M059J (cell line): ENCODE measurements around the gene PCDHGA3. TPM values are rescaled to one million over a fixed set of nuclear protein-coding genes. Genes with fewer than 3 reads are reported as not detected.
"Not testable (repeated sequence)": the region's sequence is repeated elsewhere in the genome, so short reads cannot be mapped to it uniquely, and the experiment has no call there.

ENCODE experiments used
- DNase-seq: peaks from one replicate; pipeline ENCODE4 v3.0.0-alpha.2; 2012; ENCODE audit warnings: low read depth
- total RNA-seq: library from RNA; depleted of rRNA; stranded (reverse); fragments of >200 nt; shearing (Covaris generic); gene quantifications from 2 replicates; pipeline ENCODE4 v1.2.3, GENCODE V29; 2014; rRNA removed

Gene PCDHGA3
- total RNA-seq, 1 experiment from 2014 or later: not detected

DNA sequence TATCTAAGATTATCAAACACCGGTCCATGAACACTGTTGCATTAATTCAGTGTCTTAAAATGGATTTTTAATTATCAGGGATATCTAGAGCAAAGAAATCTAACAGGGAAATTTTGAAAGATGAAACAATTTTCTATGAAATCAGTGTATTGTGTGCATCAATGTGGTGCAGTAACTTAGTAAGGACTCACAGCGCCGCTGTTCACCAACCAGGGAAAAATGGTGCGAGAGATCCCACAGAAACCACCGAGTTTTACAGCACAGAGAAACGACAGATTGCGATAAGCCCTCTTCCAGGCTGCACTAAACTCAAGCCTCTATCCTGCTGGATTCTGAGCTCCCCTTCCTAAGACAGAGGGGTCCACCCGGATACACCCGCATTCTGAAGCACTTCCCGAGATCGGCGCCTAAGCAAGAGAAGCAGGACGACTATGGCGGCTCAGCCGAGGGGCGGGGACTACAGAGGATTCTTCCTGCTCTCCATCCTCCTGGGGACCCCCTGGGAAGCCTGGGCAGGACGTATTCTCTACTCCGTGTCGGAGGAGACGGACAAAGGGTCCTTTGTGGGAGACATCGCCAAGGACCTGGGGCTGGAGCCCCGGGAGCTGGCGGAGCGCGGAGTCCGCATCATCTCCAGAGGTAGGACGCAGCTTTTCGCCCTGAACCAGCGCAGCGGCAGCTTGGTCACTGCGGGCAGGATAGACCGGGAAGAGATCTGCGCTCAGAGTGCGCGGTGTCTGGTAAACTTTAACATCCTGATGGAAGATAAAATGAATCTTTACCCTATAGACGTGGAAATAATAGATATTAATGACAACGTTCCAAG is 39.1 kb downstream of the PCDHGA3 start, which contains the start of gene PCDHGA7:
PCDHGA7 (plus strand) TSS at position 274 of the 826 bp plus-strand sequence; CDS start at position 432, 158 bp downstream.
- no peak for DNase-seq

DNA sequence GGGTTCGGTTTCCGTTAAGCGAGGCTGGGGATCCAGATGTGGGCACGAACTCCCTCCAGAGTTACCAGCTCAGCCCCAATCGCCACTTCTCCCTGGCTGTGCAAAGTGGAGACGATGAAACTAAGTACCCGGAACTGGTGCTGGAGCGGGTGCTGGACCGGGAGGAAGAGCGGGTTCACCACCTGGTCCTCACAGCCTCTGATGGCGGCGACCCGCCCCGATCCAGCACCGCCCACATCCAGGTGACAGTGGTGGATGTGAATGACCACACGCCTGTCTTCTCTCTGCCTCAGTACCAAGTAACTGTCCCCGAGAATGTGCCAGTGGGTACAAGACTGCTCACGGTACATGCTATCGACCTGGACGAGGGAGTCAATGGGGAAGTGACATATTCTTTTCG is 39.7 kb downstream of the PCDHGA3 start:
- DNase-seq: no peak

DNA sequence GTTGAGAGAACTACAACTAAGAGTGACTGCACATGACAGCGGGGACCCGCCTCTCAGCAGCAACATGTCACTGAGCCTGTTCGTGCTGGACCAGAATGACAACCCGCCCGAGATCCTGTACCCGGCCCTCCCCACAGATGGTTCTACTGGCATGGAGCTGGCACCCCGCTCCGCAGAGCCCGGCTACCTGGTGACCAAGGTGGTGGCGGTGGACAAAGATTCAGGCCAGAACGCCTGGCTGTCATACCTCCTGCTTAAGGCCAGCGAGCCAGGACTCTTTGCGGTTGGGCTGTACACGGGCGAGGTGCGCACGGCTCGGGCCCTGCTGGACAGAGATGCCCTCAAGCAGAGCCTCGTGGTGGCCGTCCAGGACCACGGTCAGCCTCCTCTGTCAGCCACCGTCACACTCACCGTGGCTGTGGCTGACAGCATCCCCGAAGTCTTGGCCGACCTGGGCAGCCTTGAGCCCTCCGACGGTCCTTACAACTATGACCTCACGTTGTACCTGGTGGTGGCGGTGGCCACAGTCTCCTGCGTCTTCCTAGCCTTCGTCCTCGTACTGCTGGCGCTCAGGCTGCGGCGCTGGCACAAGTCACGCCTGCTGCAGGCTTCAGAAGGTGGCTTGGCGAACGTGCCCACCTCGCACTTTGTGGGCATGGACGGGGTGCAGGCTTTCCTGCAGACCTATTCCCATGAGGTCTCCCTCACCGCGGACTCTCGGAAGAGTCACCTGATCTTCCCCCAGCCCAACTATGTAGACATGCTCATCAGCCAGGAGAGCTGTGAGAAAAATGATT is 41.0 kb downstream of the PCDHGA3 start:
- no peak for DNase-seq

DNA sequence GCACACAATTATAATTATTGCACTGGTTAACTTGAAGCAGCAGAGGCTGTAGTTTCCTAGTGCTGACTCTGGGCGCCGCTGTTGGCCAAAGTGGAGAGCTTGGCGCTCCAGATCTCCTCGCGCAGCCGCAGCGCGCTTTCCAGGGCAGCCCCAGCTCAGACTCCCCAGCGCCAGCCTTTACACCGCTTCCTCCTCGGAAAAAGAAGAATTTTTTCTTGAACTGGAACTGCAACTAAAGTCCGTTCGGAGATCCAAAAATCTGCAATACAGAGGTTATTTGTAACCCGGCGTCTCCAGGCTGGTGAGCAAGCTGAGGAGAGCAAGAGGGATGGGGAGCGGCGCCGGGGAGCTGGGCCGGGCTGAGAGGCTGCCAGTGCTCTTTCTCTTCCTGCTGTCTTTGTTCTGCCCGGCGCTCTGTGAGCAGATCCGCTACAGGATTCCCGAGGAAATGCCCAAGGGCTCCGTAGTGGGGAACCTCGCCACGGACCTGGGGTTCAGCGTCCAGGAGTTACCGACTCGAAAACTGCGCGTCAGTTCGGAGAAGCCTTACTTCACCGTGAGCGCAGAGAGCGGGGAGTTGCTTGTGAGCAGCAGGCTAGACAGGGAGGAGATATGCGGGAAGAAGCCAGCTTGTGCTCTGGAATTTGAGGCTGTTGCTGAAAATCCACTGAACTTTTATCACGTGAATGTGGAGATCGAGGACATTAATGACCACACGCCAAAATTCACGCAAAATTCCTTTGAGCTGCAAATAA is 44.1 kb downstream of the PCDHGA3 start, which contains the start of gene PCDHGB4:
PCDHGB4 (plus strand) TSS at position 142 of the 755 bp plus-strand sequence; CDS start at position 329, 187 bp downstream.
- not testable (repeated sequence) for DNase-seq

DNA sequence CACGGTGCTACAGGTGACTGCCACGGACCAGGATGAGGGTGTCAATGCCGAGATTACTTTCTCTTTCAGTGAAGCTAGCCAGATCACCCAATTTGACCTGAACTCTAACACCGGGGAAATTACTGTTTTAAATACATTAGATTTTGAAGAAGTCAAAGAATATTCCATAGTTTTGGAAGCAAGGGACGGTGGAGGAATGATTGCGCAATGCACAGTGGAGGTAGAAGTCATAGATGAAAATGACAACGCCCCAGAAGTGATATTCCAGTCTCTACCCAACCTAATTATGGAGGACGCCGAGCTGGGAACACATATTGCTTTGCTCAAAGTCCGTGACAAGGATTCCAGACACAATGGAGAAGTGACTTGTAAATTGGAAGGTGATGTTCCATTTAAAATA is 45.0 kb downstream of the PCDHGA3 start:
- no peak for DNase-seq

DNA sequence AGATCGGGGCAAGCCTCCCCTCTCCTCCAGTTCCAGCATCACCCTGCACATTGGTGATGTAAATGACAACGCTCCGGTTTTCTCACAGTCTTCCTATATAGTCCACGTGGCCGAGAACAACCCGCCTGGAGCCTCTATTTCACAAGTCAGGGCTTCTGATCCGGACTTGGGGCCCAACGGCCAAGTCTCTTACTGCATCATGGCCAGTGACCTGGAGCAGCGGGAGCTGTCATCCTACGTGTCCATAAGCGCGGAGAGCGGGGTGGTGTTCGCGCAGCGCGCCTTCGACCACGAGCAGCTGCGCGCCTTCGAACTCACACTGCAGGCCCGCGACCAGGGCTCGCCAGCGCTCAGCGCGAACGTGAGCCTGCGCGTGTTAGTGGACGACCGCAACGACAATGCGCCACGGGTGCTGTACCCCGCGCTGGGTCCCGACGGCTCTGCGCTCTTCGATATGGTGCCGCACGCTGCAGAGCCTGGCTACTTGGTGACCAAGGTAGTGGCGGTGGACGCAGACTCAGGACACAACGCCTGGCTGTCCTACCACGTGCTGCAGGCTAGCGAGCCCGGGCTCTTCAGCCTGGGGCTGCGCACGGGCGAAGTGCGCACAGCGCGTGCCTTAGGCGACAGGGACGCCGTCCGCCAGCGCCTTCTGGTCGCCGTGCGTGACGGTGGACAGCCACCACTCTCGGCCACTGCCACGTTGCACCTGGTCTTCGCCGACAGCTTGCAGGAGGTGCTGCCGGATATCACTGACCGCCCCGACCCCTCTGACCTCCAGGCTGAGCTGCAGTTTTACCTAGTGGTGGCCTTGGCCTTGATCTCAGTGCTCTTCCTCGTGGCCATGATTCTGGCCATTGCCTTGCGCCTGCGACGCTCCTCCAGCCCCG is 45.8 kb downstream of the PCDHGA3 start:
- no peak for DNase-seq

DNA sequence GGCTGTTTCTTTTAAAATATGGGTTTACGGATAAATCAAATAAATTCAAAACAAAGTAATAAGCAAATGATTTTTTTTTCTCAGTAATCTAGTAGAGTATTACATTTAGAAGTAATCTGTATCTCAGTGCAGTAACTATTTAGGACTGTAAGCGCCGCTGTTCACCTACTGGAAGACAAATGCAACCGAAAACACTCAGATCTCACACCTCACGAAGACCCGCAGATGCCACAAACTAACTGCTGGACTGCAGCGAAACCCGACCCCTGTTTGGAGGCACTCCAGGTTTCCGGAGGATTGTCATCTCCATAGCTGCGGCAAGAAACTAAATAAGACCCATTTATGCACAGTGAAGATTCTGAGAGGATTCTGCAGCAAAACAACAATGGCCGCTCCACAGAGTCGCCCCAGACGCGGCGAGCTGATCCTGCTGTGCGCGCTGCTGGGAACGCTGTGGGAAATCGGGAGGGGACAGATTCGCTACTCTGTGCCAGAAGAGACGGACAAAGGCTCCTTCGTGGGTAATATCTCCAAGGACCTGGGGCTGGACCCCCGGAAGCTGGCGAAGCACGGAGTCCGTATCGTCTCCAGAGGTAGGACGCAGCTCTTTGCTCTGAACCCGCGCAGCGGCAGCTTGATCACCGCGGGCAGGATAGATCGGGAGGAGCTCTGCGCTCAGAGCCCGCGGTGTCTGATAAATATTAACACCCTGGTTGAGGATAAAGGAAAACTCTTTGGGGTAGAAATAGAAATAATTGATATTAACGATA is 49.0 kb downstream of the PCDHGA3 start, which contains the start of gene PCDHGA8:
PCDHGA8 (plus strand) TSS at position 205 of the 770 bp plus-strand sequence; CDS start at position 386, 181 bp downstream.
- no peak for DNase-seq

DNA sequence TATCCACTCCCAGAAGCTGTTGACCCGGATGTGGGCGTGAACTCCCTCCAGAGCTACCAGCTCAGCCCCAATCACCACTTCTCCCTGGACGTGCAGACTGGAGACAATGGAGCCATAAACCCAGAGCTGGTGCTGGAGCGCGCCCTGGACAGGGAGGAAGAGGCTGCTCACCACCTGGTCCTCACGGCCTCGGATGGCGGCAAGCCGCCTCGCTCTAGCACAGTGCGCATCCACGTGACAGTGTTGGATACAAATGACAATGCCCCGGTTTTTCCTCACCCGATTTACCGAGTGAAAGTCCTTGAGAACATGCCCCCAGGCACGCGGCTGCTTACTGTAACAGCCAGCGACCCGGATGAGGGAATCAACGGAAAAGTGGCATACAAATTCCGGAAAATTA is 49.6 kb downstream of the PCDHGA3 start:
- no peak for DNase-seq

DNA sequence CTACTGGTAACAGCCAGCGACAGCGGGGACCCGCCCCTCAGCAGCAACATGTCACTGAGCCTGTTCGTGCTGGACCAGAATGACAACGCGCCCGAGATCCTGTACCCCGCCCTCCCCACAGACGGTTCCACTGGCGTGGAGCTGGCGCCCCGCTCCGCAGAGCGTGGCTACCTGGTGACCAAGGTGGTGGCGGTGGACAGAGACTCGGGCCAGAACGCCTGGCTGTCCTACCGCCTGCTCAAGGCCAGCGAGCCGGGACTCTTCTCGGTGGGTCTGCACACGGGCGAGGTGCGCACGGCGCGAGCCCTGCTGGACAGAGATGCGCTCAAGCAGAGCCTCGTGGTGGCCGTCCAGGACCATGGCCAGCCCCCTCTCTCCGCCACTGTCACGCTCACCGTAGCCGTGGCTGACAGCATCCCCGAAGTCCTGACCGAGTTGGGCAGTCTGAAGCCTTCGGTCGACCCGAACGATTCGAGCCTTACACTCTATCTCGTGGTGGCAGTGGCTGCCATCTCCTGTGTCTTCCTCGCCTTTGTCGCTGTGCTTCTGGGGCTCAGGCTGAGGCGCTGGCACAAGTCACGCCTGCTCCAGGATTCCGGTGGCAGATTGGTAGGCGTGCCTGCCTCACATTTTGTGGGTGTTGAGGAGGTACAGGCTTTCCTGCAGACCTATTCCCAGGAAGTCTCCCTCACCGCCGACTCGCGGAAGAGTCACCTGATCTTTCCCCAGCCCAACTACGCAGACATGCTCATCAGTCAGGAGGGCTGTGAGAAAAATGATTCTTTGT is 51.0 kb downstream of the PCDHGA3 start:
- DNase-seq: not testable (repeated sequence)

Other genes with a start within 250 kb of the PCDHGA3 start
- 0.32 and 2.1 TPM in 2 replicates for gene PCDHB2, start 249.2 kb upstream of the PCDHGA3 start, total RNA-seq
- gene PCDHB3, start 243.4 kb upstream of the PCDHGA3 start, total RNA-seq: 3.9 and 8.0 TPM in 2 replicates
- 0.07 TPM in 1 of 2 replicates, not detected in the other for gene PCDHB4, start 222.0 kb upstream of the PCDHGA3 start, total RNA-seq
- gene PCDHB5, start 208.6 kb upstream of the PCDHGA3 start, total RNA-seq: not detected in 2 replicates
- gene PCDHB6, start 193.8 kb upstream of the PCDHGA3 start, total RNA-seq: 0.49 and 0.62 TPM in 2 replicates
- gene PCDHB7, start 171.2 kb upstream of the PCDHGA3 start, total RNA-seq: 1.7 and 2.1 TPM in 2 replicates
- gene PCDHB8, start 166.0 kb upstream of the PCDHGA3 start, total RNA-seq: 0.98 and 3.8 TPM in 2 replicates
- 3.0 and 8.6 TPM in 2 replicates for gene PCDHB16, start 161.4 kb upstream of the PCDHGA3 start, total RNA-seq
- 1.6 and 9.3 TPM in 2 replicates for gene PCDHB9, start 156.7 kb upstream of the PCDHGA3 start, total RNA-seq
- 0.49 and 1.3 TPM in 2 replicates for gene PCDHB10, start 151.5 kb upstream of the PCDHGA3 start, total RNA-seq
- 0.25 and 0.49 TPM in 2 replicates for gene PCDHB11, start 144.2 kb upstream of the PCDHGA3 start, total RNA-seq
- gene PCDHB12, start 135.1 kb upstream of the PCDHGA3 start, total RNA-seq: 1.7 and 2.6 TPM in 2 replicates
- gene PCDHB13, start 129.9 kb upstream of the PCDHGA3 start, total RNA-seq: 0.39 and 0.42 TPM in 2 replicates
- gene PCDHB14, start 120.5 kb upstream of the PCDHGA3 start, total RNA-seq: 0.44 and 1.9 TPM in 2 replicates
- 0.17 TPM in 1 of 2 replicates, not detected in the other for gene PCDHB15, start 98.4 kb upstream of the PCDHGA3 start, total RNA-seq
- gene SLC25A2, start 39.8 kb upstream of the PCDHGA3 start, total RNA-seq: 0.05 TPM in 1 of 2 replicates, not detected in the other
- 52.8 and 84.2 TPM in 2 replicates for gene TAF7, start 23.0 kb upstream of the PCDHGA3 start, total RNA-seq
- 0.71 and 0.89 TPM in 2 replicates for gene PCDHGA1, start 13.3 kb upstream of the PCDHGA3 start, total RNA-seq
- gene PCDHGA2, start 5.1 kb upstream of the PCDHGA3 start, total RNA-seq: 0.22 and 0.32 TPM in 2 replicates
- gene PCDHGB1, start 6.3 kb downstream of the PCDHGA3 start, total RNA-seq: 3.3 and 4.9 TPM in 2 replicates
- gene PCDHGA4, start 11.2 kb downstream of the PCDHGA3 start, total RNA-seq: 0.17 and 0.91 TPM in 2 replicates
- gene PCDHGB2, start 16.2 kb downstream of the PCDHGA3 start, total RNA-seq: 0.25 and 0.57 TPM in 2 replicates
- 0.02 and 0.10 TPM in 2 replicates for gene PCDHGA5, start 20.3 kb downstream of the PCDHGA3 start, total RNA-seq
- gene PCDHGB3, start 26.4 kb downstream of the PCDHGA3 start, total RNA-seq: 0.49 and 0.54 TPM in 2 replicates
- 0.07 and 1.1 TPM in 2 replicates for gene PCDHGA6, start 30.1 kb downstream of the PCDHGA3 start, total RNA-seq
- 0.17 TPM in 1 of 2 replicates, not detected in the other for gene PCDHGA7, start 38.9 kb downstream of the PCDHGA3 start, total RNA-seq
- gene PCDHGB4, start 43.9 kb downstream of the PCDHGA3 start, total RNA-seq: not detected in 2 replicates
- gene PCDHGA8, start 48.8 kb downstream of the PCDHGA3 start, total RNA-seq: 0.07 TPM in 1 of 2 replicates, not detected in the other
- not detected in 2 replicates for gene PCDHGB5, start 54.1 kb downstream of the PCDHGA3 start, total RNA-seq
- 0.02 and 0.17 TPM in 2 replicates for gene PCDHGA9, start 58.9 kb downstream of the PCDHGA3 start, total RNA-seq
- gene PCDHGB6, start 64.2 kb downstream of the PCDHGA3 start, total RNA-seq: 0.02 TPM in 1 of 2 replicates, not detected in the other
- gene PCDHGA10, start 69.2 kb downstream of the PCDHGA3 start, total RNA-seq: 0.71 and 0.89 TPM in 2 replicates
- 7.1 and 7.7 TPM in 2 replicates for gene PCDHGB7, start 73.8 kb downstream of the PCDHGA3 start, total RNA-seq
- 0.05 TPM in 1 of 2 replicates, not detected in the other for gene PCDHGA11, start 77.2 kb downstream of the PCDHGA3 start, total RNA-seq
- gene PCDHGA12, start 86.7 kb downstream of the PCDHGA3 start, total RNA-seq: 0.39 TPM in 1 of 2 replicates, not detected in the other
- gene PCDHGC3, start 132.1 kb downstream of the PCDHGA3 start, total RNA-seq: 41.3 and 88.4 TPM in 2 replicates
- 0.25 and 0.69 TPM in 2 replicates for gene PCDHGC4, start 141.2 kb downstream of the PCDHGA3 start, total RNA-seq
- 2.0 and 2.2 TPM in 2 replicates for gene PCDHGC5, start 145.3 kb downstream of the PCDHGA3 start, total RNA-seq